Effector memory CD4-positive, alpha-beta T cell (primary cell): Measurements from ENCODE around the gene TELO2.

Experiments
- DNase-seq, 3 donors: peaks; one replicate each; pipeline ENCODE4 v3.0.0-alpha.2; 2020
- H3K27ac ChIP-seq: 2 replicates; pipeline ENCODE4 v1.7.0; 2013; ENCODE audit warnings: mild to moderate bottlenecking, low read length, moderate library complexity; ENCODE audit not compliant: insufficient read depth, poor library complexity, severe bottlenecking
- H3K27me3 ChIP-seq: replicated peaks from 2 replicates; pipeline ENCODE4 v1.7.0; 2013; ENCODE audit warnings: mild to moderate bottlenecking, low read length; ENCODE audit not compliant: insufficient read depth, control insufficient read depth, poor library complexity, severe bottlenecking
- H3K36me3 ChIP-seq: 2 replicates; pipeline ENCODE4 v1.7.0; 2013; ENCODE audit warnings: mild to moderate bottlenecking, low read length, moderate library complexity; ENCODE audit not compliant: control insufficient read depth, insufficient read depth
- H3K4me1 ChIP-seq: 2 replicates; pipeline ENCODE4 v1.7.0; 2013; ENCODE audit warnings: low read length, mild to moderate bottlenecking; ENCODE audit not compliant: control insufficient read depth, insufficient read depth, poor library complexity, severe bottlenecking
- H3K4me3 ChIP-seq: 2 replicates; pipeline ENCODE4 v1.7.0; 2013; ENCODE audit warnings: low read length, low read depth, mild to moderate bottlenecking; ENCODE audit not compliant: insufficient read depth, poor library complexity, severe bottlenecking
- H3K9me3 ChIP-seq: 2 replicates; pipeline ENCODE4 v1.7.0; 2013; ENCODE audit warnings: mild to moderate bottlenecking, low read length, moderate library complexity; ENCODE audit not compliant: control insufficient read depth

Gene TELO2

DNA sequence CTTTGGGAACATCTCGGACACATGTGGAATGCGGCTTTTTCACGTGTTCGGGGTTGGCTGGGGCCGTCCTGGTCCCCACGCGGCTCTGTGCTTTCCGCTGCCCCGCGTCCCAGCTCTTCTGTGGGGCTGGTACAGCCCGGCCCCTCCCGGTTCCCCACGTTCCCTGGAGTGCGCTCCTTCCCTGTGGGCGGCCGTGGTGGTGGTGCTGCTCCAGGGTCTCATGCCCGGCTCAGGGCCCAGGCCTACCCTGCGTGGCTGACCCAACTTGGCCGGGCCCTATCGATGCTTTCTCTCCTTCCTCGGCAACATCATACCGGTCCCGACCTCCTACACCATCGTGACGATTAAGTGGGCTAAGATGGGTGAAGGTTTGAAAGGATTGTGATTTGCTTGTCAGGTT lies 3.3 kb downstream of the TELO2 start:
- no peak for DNase-seq
- Histone ChIP-seq H3K36me3 (peaks cover 44% of the 10 kb centered on the region), H3K4me3 (no peak overlapping the region), H3K27ac (no peak overlapping the region), H3K9me3 (no peaks in the 10 kb centered on the region), H3K4me1 (peaks cover 16% of the 10 kb centered on the region), H3K27me3 (no peaks in the 10 kb centered on the region)

GRCh38 chr16:1497014-1497598 lies 3.9 kb downstream of the TELO2 start:
- H3K4me3 ChIP-seq: no peak overlapping the region
- H3K9me3 ChIP-seq: no peaks in the 10 kb centered on the region
- H3K4me1 ChIP-seq: peaks cover 16% of the 10 kb centered on the region
- no peak for DNase-seq
- H3K36me3 ChIP-seq: peaks cover 51% of the 10 kb centered on the region
- no peak overlapping the region for H3K27ac ChIP-seq
- H3K27me3 ChIP-seq: no peaks in the 10 kb centered on the region

GRCh38 chr16:1498899-1499676 lies 5.9 kb downstream of the TELO2 start:
- Histone ChIP-seq H3K4me1 (peaks cover 4% of the 10 kb centered on the region), H3K27me3 (no peaks in the 10 kb centered on the region), H3K36me3 (peaks cover 63% of the 10 kb centered on the region), H3K9me3 (no peaks in the 10 kb centered on the region), H3K4me3 (no peak overlapping the region), H3K27ac (no peak overlapping the region)
- no peak for DNase-seq

- DNase-seq: no peak
- peaks cover 57% of the 10 kb centered on the region for H3K36me3 ChIP-seq
Observed at GRCh38 chr16:1499756-1500464, 6.8 kb downstream of the TELO2 start.

DNA sequence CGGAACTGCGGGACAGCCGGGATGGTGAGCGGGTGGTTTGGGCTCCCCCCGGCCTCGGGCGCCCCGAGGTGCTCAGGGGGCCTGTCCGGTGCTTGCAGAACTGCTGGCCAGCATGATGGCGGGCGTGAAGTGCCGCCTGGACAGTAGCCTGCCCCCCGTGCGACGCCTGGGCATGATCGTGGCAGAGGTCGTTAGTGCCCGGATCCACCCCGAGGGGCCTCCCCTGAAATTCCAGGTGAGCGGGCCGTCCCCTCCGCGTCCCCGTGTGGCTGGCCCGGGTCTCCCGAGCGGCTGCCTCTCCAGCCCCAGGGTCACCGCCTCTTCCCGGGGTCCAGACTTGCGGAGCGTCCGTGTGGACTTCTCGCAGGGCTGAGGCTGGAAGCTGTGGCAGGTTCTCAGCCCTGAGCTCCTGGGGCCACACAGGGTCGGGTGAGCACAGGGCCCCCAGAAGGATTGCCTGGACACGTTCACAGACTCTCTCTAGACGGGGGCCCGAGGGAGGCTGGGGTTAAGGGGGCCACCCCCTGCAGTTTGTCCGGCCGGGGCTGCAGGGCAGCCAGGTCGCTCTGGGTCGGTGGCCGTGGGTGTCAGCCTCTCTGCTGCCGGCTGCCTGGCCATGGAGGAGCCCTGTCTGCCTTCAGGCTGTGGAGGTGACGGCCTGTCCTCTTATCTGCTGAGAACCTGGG lies 7.4 kb downstream of the TELO2 start:
- H3K4me3 ChIP-seq: no peak overlapping the region
- no peaks in the 10 kb centered on the region for H3K9me3 ChIP-seq
- H3K4me1 ChIP-seq: no peaks in the 10 kb centered on the region
- H3K36me3 ChIP-seq: peaks cover 57% of the 10 kb centered on the region
- no peak overlapping the region for H3K27ac ChIP-seq
- DNase-seq: no peak
- H3K27me3 ChIP-seq: no peaks in the 10 kb centered on the region

More at GRCh38 chr16:1499756-1500464, 6.8 kb downstream of the TELO2 start:
- Histone ChIP-seq H3K27me3 (no peaks in the 10 kb centered on the region), H3K9me3 (no peaks in the 10 kb centered on the region), H3K27ac (no peak overlapping the region), H3K4me3 (no peak overlapping the region), H3K4me1 (no peaks in the 10 kb centered on the region)

DNA sequence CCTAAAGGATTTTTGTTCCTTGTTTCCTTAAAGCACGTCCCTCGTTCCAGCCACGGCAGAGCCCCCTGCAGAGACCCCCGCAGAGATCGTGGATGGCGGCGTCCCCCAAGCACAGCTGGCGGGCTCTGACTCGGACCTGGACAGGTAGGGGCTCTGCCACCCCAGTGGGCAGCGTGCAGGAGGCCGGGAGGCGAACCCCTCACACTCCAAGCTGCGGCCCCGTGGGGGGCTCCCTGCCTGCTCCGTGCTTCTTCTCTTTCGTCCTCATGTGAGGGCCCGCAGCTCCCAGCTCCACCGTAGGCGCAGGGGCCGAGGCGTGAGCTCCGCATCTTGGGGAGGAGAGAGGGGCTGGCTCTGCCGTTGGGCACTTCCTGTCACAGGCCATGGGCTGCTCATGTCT lies 8.5 kb downstream of the TELO2 start:
- no peak overlapping the region for H3K4me3 ChIP-seq
- no peaks in the 10 kb centered on the region for H3K9me3 ChIP-seq
- peaks cover 53% of the 10 kb centered on the region for H3K36me3 ChIP-seq

GRCh38 chr16:1502092-1503004 lies 9.2 kb downstream of the TELO2 start:
- no peak overlapping the region for H3K27ac ChIP-seq
- H3K36me3 ChIP-seq: peaks cover 46% of the 10 kb centered on the region
- H3K4me3 ChIP-seq: no peak overlapping the region
- no peaks in the 10 kb centered on the region for H3K9me3 ChIP-seq
- no peaks in the 10 kb centered on the region for H3K27me3 ChIP-seq
- no peaks in the 10 kb centered on the region for H3K4me1 ChIP-seq
- DNase-seq: no peak

More for the DNA sequence above, 8.5 kb downstream of the TELO2 start:
- Histone ChIP-seq H3K27ac (no peak overlapping the region), H3K27me3 (no peaks in the 10 kb centered on the region), H3K4me1 (no peaks in the 10 kb centered on the region)
- no peak for DNase-seq

- DNase-seq: no peak
- Histone ChIP-seq H3K9me3 (no peaks in the 10 kb centered on the region), H3K4me3 (no peak overlapping the region), H3K27ac (no peak overlapping the region), H3K4me1 (no peaks in the 10 kb centered on the region), H3K27me3 (no peaks in the 10 kb centered on the region), H3K36me3 (peaks cover 41% of the 10 kb centered on the region)
Observed at GRCh38 chr16:1503110-1503955, 10.2 kb downstream of the TELO2 start.
